GM21390 (cell line): Measurements from ENCODE around the gene TRIM29.

ENCODE experiments used
- ATAC-seq: cut with Tn5 transposase; IDR thresholded peaks from one replicate; pipeline ENCODE4 v1.9.1; 2021; ENCODE audit not compliant: unreplicated experiment

Gene TRIM29

GRCh38 chr11:120098503-120099020 is 39.4 kb downstream of the TRIM29 start:
- no peak for ATAC-seq

- no peak for ATAC-seq
Observed at GRCh38 chr11:120097721-120098385, 40.1 kb downstream of the TRIM29 start.

GRCh38 chr11:120096369-120097191 is 41.3 kb downstream of the TRIM29 start:
- ATAC-seq, result no peak

- no peak for ATAC-seq
Observed at GRCh38 chr11:120095516-120095915, 42.4 kb downstream of the TRIM29 start.

- ATAC-seq, result no peak
Observed at GRCh38 chr11:120091701-120092100, 46.2 kb downstream of the TRIM29 start.

- ATAC-seq, result no peak
Observed at GRCh38 chr11:120091121-120091520, 46.8 kb downstream of the TRIM29 start.

GRCh38 chr11:120090411-120090810 is 47.5 kb downstream of the TRIM29 start:
- ATAC-seq, result no peak

GRCh38 chr11:120089036-120090001 is 48.6 kb downstream of the TRIM29 start:
- ATAC-seq, result no peak

- ATAC-seq, result no peak
Observed at GRCh38 chr11:120088056-120088455, 49.9 kb downstream of the TRIM29 start.

GRCh38 chr11:120086651-120087050 is 51.3 kb downstream of the TRIM29 start:
- ATAC-seq, result no peak

GRCh38 chr11:120079750-120080610 is 57.9 kb downstream of the TRIM29 start:
- no peak for ATAC-seq

GRCh38 chr11:120078397-120078796 is 59.5 kb downstream of the TRIM29 start:
- ATAC-seq, result no peak

GRCh38 chr11:120074076-120074475 is 63.8 kb downstream of the TRIM29 start:
- no peak for ATAC-seq

- ATAC-seq, result no peak
Observed at GRCh38 chr11:120073196-120073595, 64.7 kb downstream of the TRIM29 start.

- ATAC-seq, result no peak
Observed at GRCh38 chr11:120068114-120068573, 69.8 kb downstream of the TRIM29 start.

GRCh38 chr11:120067438-120068113 is 70.3 kb downstream of the TRIM29 start:
- ATAC-seq, result no peak

GRCh38 chr11:120066738-120067437 is 71.0 kb downstream of the TRIM29 start:
- no peak for ATAC-seq

GRCh38 chr11:120065876-120066275 is 72.0 kb downstream of the TRIM29 start:
- no peak for ATAC-seq

- ATAC-seq, result no peak
Observed at GRCh38 chr11:120065176-120065575, 72.7 kb downstream of the TRIM29 start.
